Ovary (tissue), 9 donors: ENCODE data around the gene TNPO1. TPM values are rescaled to one million over a fixed set of nuclear protein-coding genes. Genes with fewer than 3 reads are reported as not detected.

Experiments
- DNase-seq, 5 donors: peaks; one replicate each; pipeline ENCODE4 v3.0.0-alpha.2; 2019 to 2020
- H3K27ac ChIP-seq, 2 donors: fragments of 200-600 bp; one replicate each; pipeline versions ENCODE4 v1.5.1 to v1.8.0; 2019 to 2022
- H3K27me3 ChIP-seq: fragments of 200-600 bp; one replicate; pipeline ENCODE4 v1.8.0; 2022
- H3K36me3 ChIP-seq: fragments of 200-600 bp; sonication (generic); one replicate; pipeline ENCODE4 v1.5.1; 2019
- H3K4me1 ChIP-seq: one replicate; pipeline ENCODE4 v1.8.1; 2013; ENCODE audit warnings: mild to moderate bottlenecking, moderate library complexity; ENCODE audit not compliant: insufficient read depth
- H3K4me3 ChIP-seq: fragments of 200-600 bp; sonication (generic); one replicate; pipeline ENCODE4 v1.5.1; 2017
- H3K9me3 ChIP-seq, 2 donors: fragments of 200-600 bp in 1 of 2; sonication (generic) in 1 of 2; one replicate each; pipeline versions ENCODE4 v1.5.1 to v1.8.1; 2013 to 2019; ENCODE audit warnings: mild to moderate bottlenecking in 1 of 2, moderate library complexity in 1 of 2
- CTCF ChIP-seq, 3 donors: fragments of 450-650 bp in 2 of 3; fragments of 200-600 bp in 1 of 3; IDR thresholded peaks; one replicate each; pipeline versions ENCODE4 v1.5.1 to v1.8.0; 2016 to 2022; ENCODE audit warnings: antibody characterized with exemption in 3 of 3, mild to moderate bottlenecking in 1 of 3
- EP300 ChIP-seq: sonication (generic); formaldehyde crosslinking; IDR thresholded peaks from one replicate; pipeline ENCODE4 v1.6.1; 2017; ENCODE audit warnings: antibody characterized with exemption
- POLR2A ChIP-seq: fragments of 450-650 bp; IDR thresholded peaks from one replicate; pipeline ENCODE4 v1.6.1; 2017; ENCODE audit warnings: antibody characterized with exemption, mild to moderate bottlenecking, moderate library complexity
- WGBS, 3 donors: extraction: QIAGEN DNeasy Blood & Tissue Kit in 1 of 3; methylation state at CpG; one replicate each; pipeline versions ENCODE4 v1.1.5 to v1.1.7; 2013 to 2017; 5-methylcytosine and 5-hydroxymethylcytosine counted together
- intact Hi-C, 4 donors: fragments of 100-400 bp; cut with DNase I; formaldehyde crosslinking; loops; one replicate each; pipeline versions ENCODE4 v1.11.0 to v1.15.1; 2022 to 2023
- polyA plus RNA-seq, 2 donors: library from polyadenylated mRNA; stranded (reverse); fragments of 200-250 nt in 1 of 2; fragments of 350-450 nt in 1 of 2; fragmentation: Illumina TruSeq in 1 of 2; extraction: RNeasy Lipid Tissue Mini Kit (QIAGEN cat#74804) in 1 of 2; gene quantifications; one replicate each; pipeline ENCODE4 v1.2.3, GENCODE V29; 2013 to 2014
- total RNA-seq, 7 donors: library from RNA; depleted of rRNA in 2 of 7; stranded (reverse); fragments of >200 nt in 2 of 7; fragmentation: NEBNext Ultra II Directional in 3 of 7; extraction: Animal tissue kit (Norgen Biotek cat#: 25700) in 3 of 7; gene quantifications; one replicate each; pipeline versions ENCODE4 v1.1.0 to v1.2.4, GENCODE V29; 2016 to 2023
- donor health status: DM: no; HTN: no; CAD: no; lungs with moderate emphysema.
- donor health status: DM: no; HTN: no; CAD: no.
- donor health status: Bipolar disorder and iron deficiency.
- donor health status: DM: yes; HTN: yes; CAD: no.
- donor health status: DM: no; HTN: no; CAD: no.
- donor health status: DM: yes; HTN: yes; CAD: no.

The TNPO1 gene
- total and polyA plus RNA-seq, 9 donors, result 14.9 to 99.3 (median 61.8) TPM

- Histone ChIP-seq H3K27ac (no peak overlapping the region), H3K36me3 (no peaks in the 10 kb centered on the region), H3K4me1 (peaks cover 5% of the 10 kb centered on the region), H3K9me3 (no peaks in the 10 kb centered on the region), H3K4me3 (no peak overlapping the region), H3K27me3 (no peaks in the 10 kb centered on the region)
- intact Hi-C loops, result no loop called here
- TF ChIP-seq CTCF (IDR thresholded peaks at IDR 0.05) (no peak), EP300 (no peak), POLR2A (no peak)
- DNase-seq, result no peak
- 90 to 93% (median 92%) methylated on average over 2 of the region's 2 CpGs for WGBS, 3 donors
Observed at GRCh38 chr5:72821776-72822175, 5.3 kb downstream of the TNPO1 start.

GRCh38 chr5:72822944-72823343, 6.5 kb downstream of the TNPO1 start:
- Histone ChIP-seq H3K4me3 (no peak overlapping the region), H3K36me3 (no peaks in the 10 kb centered on the region), H3K4me1 (peaks cover 5% of the 10 kb centered on the region), H3K27me3 (no peaks in the 10 kb centered on the region), H3K27ac (no peak overlapping the region), H3K9me3 (no peaks in the 10 kb centered on the region)
- TF ChIP-seq POLR2A (no peak), EP300 (no peak), CTCF (IDR thresholded peaks at IDR 0.05) (no peak)
- 62 to 89% (median 87%) methylated on average over 2 of the region's 2 CpGs for WGBS, 3 donors
- intact Hi-C loops, result no loop called here
- no peak for DNase-seq

- no peaks in the 10 kb centered on the region for H3K36me3 ChIP-seq
- H3K4me1 ChIP-seq, result peaks cover 3% of the 10 kb centered on the region
- H3K27me3 ChIP-seq, result no peaks in the 10 kb centered on the region
- no peak for TF ChIP-seq EP300
- TF ChIP-seq CTCF (IDR thresholded peaks at IDR 0.05), result no peak
- TF ChIP-seq POLR2A, result no peak
- H3K27ac ChIP-seq, result no peak overlapping the region
- H3K4me3 ChIP-seq, result no peak overlapping the region
- DNase-seq, result no peak
- no peaks in the 10 kb centered on the region for H3K9me3 ChIP-seq
- intact Hi-C loops, result no loop called here
Observed at GRCh38 chr5:72829707-72830106, 13.2 kb downstream of the TNPO1 start.

- TF ChIP-seq EP300, result no peak
- TF ChIP-seq CTCF (IDR thresholded peaks at IDR 0.05), result no peak
- TF ChIP-seq POLR2A, result no peak
- Histone ChIP-seq H3K4me3 (no peak overlapping the region), H3K36me3 (no peaks in the 10 kb centered on the region), H3K27ac (no peak overlapping the region), H3K27me3 (no peaks in the 10 kb centered on the region), H3K9me3 (no peaks in the 10 kb centered on the region), H3K4me1 (peaks cover 3% of the 10 kb centered on the region)
- 54 to 72% (median 58%) methylated on average over 2 of the region's 2 CpGs for WGBS, 3 donors
- no peak for DNase-seq
- intact Hi-C loops, result no loop called here
Observed at GRCh38 chr5:72830362-72830761, 13.9 kb downstream of the TNPO1 start.

GRCh38 chr5:72831685-72832084, 15.2 kb downstream of the TNPO1 start:
- Histone ChIP-seq H3K9me3 (no peaks in the 10 kb centered on the region), H3K4me3 (no peak overlapping the region), H3K36me3 (no peaks in the 10 kb centered on the region), H3K27ac (no peak overlapping the region), H3K27me3 (no peaks in the 10 kb centered on the region), H3K4me1 (peaks cover 3% of the 10 kb centered on the region)
- TF ChIP-seq EP300, result no peak
- 95 to 98% (median 96%) methylated on average over 4 of the region's 4 CpGs for WGBS, 3 donors
- DNase-seq, result no peak
- intact Hi-C loops, result no loop called here
